HG02763 (cell line): ENCODE results near the gene FBXO33.
A peak's percentile ranks its signal among the peaks of the same experiment; 100 is the strongest.

Source experiments
- ATAC-seq: cut with Tn5 transposase; IDR thresholded peaks from one replicate; pipeline ENCODE4 v1.9.1; 2021; ENCODE audit warnings: mild to moderate bottlenecking, moderate library complexity; ENCODE audit not compliant: unreplicated experiment

The FBXO33 gene

DNA sequence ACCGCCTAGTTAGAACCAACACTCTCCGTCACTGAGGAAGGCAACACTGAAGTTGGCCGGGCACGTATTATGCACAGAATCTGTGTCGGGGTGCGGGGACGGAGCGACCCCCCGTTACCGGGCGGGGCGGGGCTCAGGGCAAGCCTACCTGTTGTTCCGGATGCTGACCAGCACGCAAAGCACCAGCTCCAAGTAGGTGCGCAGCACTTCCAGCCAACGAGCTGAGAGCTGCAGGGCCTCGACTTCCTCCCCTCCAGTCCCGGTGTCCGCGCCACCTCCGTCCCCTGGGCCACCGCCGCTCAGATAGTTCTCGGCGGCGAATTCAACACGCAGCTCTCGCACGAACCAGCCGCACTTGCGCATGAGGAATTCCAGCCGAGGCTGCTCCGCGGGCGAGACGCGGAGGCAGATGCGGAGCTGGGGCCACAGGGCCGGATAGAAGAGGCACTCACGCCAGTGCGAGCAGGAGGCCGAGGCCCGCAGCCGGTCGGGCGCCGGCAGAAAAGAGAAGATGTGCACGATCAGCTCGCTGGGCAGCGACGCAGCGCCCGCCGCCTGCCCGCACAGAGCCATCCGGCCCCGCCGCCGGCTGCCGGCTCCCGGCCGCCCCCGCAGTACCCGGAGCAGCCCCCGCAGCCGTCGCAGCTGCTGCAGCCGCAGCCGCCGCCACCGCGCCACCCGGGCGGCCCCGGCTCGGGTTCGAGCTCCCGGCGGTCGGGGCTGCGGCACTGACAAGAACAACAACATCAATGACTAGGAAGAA lies 636 bp downstream of the FBXO33 start:
- ATAC-seq: peak; percentile 14

DNA sequence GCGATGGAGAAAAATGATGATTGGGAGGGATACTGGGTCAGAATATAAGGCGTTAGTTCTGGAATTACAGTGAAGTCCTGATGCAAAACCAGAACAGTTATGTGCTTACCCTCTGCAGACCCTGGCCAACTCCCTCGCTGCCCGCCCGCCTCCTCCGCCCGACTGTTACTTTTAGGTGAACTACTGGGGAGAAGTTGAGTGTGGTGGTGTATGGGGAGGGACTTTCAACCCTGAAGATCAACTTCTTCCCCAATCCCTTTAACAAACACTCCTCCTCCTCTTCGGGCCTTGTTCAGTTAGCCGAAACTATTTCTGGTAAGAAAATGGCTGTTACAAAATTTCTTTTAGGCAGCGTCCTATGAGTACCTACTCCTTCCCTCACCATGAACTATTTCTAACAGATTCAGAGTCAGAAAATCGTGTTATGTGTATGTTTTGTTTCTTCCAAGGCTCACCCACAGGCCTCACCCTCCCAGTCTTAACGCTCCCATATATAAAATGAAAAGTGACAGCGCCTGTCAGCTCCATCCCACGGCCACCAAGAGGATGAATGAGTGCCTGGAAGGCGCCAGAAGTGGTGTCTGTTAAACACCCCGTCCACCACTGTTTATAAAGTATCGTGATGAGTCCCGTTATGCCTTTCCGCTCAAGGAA lies 1.3 kb downstream of the FBXO33 start:
- ATAC-seq: no peak

DNA sequence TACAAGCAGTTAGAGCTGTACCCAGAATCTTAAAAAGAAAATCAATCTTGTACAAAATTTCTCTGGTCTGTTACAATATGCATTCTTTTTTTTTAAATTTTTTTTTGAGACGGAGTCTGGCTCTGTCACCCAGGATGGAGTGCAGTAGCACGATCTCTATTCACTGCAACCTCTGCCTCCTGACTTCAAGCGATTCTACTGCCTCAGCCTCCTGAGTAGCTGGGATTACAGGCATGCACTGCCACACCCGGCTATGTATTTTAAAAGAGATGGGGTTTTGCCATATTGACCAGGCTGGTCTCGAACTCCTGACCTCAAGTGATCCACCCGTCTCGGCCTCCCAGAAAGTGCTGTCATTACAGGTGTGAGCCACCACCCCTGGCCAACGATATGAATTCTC lies 4.1 kb downstream of the FBXO33 start:
- ATAC-seq: no peak

DNA sequence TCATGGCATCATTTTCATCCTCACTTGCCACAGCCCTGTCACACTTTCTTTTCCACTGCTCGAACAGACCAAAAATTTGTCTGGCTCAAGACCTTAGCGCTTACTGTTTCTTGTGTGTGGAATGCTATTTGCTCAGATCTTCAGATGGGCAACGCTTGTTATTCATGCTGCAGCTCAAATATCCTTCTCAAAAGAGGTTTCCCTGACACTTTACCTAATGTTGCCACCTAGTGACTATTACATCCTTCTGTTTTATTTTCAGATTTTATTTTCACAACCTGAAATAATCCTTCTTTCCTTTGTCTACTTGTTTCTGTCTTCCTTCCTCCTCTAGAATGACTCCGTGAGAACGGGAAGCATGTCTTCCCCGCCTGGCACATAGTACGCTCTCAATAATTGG lies 5.6 kb downstream of the FBXO33 start:
- ATAC-seq: no peak

DNA sequence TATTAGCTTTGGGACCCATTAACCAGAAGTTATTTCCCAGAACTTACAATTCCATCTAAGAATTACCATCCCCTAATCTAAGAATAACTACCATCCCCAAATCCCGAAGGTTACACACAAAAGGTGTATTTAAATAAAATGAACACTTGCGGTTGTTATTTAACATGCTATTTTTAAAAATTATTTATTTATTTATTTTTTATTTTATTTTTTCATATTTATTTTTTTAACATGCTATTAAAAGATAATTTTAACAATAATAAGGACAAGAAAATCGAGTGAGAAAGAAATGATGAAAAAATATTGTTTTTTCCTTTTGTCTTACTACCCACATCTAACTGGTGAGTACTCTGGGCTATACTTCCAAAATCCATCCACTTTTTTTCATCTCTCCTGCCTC lies 6.3 kb downstream of the FBXO33 start:
- ATAC-seq: no peak

DNA sequence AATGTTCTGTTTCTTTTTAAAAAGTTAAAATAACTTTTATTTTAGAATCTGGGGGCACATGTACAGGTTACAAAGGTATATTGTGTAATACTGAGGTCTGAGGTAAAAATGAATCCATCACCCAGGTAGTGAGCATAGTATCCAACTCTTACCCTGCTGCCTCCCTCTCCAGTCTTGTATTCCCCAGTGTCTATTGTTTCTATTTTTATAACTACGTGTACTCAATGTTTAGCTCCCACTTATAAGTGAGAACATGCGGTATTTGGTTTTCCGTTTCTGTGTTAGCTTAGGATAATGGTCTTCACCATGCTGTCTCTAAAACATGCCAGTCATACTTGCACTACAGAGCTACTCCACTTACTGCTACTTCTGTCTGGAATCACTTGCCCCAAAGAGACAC lies 8.4 kb downstream of the FBXO33 start:
- ATAC-seq: no peak

DNA sequence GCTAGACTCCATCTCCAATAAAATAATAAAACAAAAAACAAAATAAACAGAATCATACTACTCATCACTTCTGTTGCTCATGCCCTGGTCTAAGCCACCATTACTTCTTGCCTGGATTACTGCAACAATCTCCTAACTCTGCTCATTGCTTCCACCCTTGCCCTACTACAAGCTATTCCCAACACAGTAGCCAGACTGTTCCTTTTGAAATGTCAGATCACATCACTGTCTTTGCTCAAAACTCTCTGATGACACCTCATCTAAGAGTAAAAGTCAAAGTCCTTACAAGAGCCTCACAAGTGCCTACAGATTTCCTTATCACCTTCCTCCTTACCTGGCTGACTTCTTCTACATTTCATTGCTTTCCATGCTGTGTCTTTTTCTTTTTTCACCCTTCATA lies 10.0 kb downstream of the FBXO33 start:
- no peak for ATAC-seq

DNA sequence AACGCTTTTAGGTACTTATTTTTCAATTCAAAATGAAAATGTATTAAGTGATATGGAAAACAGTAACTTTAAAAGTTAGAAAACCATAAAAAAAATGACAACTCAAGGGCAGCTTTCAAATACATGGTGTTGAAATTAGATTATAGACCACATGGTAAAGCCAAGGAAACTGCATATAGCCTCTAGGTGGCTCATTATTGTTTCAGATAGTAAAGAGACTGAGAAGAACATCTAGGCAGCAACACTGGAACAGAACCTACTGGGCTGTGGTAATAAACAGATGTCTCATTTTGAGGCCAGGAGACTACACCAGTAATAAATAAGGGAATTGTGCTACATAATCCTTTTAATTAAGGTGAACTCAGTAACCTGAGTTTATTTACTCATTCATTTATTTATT lies 13.0 kb downstream of the FBXO33 start:
- ATAC-seq: no peak

DNA sequence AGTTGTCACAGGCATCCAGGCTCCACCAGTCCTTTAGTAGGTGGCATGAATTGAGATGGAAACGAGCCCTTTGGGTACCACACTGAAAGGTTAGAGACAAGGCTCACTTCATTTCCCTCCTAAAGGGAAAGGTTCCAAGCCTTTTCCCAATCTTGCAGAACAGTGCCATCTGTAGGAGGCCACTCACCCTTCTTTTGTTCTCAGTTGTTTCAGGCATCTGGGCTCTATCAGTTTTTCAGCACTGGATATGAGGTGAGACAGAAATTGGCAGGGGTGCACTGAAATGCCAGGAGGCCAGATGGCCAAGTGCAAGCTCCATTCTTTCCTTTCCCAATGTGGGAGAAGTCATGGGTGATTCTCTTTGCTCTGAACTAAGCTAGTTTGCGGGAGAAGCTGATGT lies 15.2 kb downstream of the FBXO33 start:
- no peak for ATAC-seq

DNA sequence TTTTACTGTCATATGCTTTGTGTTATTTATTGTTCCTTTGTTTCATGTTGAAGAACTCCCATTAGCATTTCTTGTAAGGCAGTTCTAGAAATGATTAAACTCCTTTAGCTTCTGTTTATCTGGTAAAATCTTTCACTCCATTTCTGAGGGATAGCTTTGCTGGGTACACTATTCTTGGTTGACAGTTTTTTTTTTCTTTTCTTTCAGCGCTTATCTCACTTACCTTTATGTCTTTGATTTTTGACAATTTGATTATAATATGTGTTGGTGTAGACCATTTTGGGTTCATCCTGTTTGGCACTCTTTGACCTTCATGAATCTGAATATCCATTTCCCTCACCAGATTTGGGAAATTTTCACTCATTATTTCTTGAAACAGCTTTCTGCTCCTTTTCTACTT lies 16.2 kb downstream of the FBXO33 start:
- no peak for ATAC-seq

DNA sequence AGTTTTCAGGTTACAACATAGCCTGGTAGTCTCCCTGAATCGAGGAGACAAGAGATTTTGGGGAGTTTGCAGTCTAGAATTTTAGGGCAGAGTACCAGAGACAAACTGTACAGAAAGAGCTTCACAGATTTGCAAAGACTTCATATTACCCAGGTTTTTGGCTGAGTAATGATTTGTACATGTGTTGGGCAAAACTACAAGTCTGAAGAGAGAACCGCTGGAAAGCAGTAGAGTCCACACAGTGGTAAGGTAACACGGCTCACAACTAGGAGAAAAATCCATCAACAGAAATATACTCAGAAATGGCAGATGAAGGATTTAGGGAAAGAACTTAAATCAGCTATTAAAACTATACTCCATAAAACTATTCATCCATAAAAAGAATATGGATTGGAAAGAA lies 25.7 kb downstream of the FBXO33 start:
- ATAC-seq: no peak

DNA sequence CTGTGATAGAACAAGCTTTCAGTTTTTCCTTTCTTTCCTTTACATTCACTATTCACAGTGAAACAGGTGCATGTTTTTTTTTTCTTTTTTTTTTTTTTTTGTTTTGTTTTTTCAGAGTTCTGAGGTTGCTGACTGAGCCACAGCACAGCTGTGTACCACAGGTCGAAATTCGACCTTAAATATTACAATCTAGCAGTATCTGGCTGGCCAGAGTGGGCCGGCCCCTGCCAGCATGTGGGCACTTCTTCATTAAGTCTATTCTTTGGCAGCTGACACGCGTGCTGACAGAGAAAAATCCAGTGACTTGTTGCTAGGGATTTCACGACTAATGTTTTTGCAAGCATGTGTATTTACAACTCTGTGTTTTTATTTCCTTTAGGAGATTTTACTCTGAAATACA lies 33.9 kb downstream of the FBXO33 start:
- ATAC-seq: no peak

DNA sequence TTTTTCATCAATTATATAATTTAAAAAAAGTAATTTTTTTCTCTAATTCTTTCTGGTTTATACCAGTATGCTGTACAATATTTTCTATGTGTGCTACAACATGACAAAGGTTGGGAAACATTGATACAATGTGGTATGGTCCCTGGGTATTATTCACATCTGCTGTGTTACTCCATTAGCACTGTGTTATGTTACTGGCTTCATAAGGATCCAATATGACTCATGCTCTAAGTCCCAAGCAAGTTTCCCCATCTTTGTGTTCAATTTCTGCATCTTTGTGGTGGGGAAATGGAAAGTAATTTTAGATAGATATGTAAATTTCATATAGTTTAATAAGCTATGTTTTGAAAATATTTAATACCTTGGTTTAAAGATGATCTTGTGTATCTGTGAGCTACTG lies 35.8 kb downstream of the FBXO33 start:
- ATAC-seq: no peak

DNA sequence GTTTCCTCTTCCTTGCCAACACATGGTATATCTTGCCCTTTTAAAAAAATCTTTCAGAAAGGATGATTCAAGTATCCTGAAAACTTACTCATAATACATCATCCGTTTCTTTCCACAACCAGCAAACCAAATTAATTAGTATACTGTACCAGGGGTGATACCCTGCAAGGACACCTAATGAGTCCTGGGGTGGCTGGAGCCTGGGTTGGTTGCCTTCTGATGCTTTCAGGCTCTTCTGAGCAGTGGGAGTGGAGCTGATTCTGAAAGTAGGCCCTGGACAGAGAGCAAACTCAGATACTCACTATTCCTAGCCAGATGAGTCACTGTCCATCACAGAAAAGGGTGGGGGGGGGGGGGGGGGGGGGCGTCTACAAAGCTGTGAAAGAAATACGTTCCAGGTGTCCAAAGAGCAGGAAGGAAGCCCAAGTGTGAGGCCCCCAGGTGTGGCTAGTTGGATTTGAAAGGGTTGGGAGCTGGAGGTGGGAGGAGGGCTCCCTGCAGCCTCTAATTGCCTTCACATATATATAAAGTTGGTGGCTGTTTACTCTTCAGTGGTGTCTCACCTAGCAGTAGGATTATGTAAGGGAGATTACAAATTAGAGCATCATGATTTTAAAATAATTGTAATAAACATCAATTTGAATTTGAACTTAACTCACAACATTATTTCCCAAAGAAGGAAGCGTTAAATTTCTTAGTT lies 36.5 kb downstream of the FBXO33 start:
- ATAC-seq: no peak

DNA sequence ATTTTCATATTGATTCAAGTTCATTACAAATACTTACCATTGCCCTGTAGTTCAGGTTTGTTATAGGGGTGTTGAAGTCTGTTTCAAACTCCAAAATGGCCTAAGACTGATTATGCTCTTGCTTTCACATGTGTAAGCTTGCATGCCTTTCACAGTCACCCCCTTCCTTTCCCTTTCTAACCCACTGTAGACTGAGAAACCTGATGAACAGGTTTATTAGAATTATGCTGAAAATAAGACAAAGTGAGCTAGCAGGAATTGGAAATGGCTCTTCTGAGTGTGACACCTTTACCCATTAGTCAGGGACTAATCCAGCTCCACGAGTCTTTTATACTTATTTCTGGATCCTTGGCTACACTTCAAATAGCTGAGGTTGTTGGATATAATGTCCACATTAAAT lies 38.9 kb downstream of the FBXO33 start:
- no peak for ATAC-seq

DNA sequence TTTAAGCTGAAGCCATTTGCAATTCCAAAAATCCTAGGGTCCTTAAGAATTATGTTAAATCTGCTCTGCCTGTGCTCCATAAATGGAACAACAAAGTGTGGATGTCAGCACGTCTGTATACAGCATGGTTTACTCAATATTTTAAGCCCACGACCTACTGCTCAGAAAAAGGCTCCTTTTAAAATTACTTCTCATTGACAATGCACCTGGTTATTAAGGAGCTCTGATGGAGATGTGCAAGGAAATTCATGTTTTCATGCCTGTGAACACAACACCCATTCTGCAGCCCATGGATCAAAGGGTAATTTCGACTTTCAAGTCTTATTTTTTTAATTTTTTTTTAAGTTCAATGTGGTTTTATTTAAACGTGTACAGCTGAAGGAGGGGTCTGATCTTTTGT lies 48.1 kb downstream of the FBXO33 start:
- no peak for ATAC-seq

DNA sequence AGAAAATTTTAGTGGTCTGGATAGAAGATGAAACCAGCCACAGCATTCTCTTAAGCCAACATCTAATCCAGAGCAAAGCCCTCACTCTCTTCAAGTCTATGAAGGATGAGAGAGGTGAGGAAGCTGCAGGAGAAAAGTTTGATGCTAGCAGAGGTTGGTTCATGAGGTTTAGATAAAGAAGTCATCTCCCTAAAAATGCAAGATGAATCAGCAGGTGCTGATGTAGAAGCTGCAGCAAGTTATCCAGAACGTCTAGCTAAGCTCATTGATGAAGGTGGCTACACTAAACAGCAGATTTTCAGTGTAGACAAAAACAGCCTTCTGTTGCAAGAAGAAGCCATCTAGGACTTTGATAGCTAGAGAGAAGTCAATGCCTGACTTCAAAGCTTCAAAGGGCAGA lies 48.5 kb downstream of the FBXO33 start:
- ATAC-seq: no peak

DNA sequence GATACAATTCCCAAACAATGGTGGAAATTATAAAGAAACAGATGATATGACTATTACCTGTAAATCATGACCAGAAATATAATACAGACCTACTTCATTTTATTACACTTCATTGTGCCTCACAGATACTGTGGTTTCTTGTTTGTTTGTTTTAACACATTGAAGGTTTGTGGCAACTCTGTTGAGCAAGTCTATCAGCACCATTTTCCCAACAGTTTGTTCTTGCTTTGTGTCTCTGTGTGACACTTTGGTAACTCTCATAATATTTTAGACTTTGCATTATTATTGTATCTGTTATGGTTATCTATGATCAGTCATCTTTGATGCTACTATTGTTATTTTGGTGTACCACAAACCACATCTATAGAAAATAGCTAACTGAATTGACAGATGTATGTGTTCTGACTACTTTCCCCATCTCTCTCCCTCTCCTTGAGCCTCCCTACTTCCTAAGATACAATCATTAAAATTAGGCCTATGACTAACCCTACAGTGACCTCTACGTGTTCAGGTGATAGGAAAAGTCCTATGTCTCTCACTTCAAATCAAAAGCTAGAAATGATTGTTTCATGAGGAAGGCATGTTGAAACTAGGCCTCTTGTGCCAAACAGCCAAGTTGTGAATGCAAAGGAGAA lies 49.1 kb downstream of the FBXO33 start:
- ATAC-seq: no peak

DNA sequence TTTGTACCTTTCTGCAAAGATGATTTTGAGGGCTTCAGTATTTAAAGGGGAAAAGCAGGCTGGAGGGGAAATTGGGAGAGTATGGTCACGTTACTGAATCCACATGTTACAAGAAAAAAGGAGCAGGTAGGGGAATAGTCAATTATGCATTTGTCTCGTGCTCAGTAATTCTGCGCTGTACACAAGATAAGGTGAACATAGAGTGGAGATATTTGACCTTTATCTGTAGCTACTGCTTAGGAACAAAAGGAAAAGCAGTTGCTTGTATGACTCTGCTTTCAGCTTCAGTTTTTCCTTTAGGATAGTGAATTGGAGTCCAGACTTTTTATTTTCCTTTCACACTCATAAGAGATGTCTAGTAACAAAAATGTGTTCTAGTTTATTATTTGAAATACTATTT lies 49.8 kb downstream of the FBXO33 start:
- no peak for ATAC-seq

DNA sequence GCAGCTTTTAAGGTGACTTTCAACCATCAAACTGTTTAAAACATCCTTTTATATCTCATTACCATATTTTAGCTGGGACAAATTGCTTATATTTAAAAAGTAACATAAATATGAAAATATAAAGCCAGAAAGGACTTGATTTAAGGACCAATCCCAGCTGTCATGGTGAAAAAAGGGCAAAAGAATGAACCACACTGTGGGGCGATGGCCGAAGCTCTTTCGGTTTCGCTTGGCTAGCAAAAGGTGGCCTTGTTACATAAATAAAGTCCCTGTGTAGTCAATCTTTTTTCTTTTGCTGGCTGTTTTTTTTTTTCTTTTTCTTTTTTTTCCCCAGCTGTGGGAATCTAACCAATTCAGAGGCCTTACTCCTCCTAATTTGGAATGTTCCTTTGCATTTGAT lies 50.9 kb downstream of the FBXO33 start:
- ATAC-seq: no peak

DNA sequence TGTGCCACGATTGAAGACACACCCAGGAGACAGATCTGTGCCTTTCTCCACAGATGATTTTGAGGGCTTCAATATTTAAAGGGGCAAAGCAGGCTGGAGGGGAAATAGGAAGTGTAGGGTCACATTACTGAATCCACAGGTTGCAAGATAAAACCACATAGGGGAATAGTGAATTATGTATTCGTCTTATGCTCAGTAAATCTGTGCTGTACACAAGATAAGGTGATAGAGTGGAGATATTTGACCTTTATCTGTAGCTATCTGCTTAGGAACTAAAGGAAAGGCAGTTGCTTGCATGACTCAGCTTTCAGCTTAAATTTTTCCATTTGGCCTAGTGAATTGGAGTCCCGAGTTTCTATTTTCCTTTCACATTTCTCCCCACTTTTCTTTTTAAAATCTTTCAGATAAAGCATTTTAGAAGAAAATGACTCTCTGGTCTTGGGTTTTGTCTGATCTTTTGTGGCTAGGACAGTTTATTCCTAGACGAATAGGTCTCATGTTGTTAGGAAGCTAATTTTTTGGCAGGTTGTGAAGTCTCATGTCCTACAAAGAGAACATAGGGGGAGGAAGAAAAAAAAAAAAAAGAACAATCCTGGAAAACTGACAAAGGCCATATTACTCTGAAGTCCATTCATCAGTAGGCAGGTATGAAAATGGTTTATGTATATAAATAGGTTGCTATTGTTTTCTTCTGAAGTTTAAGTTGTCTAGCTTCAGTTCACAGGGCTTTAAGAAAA lies 55.4 kb downstream of the FBXO33 start:
- no peak for ATAC-seq
